H1 (cell line): Measurements from ENCODE around the gene DNAJA1. TPM values are rescaled to one million over a fixed set of nuclear protein-coding genes. Genes with fewer than 3 reads are reported as not detected.

ENCODE experiments used
- CTCF ChIA-PET: fragments of 300-600 bp; sonication (Branson Sonifier 250); formaldehyde crosslinking; loops from one replicate; lab custom pipeline; 2021; ENCODE audit not compliant: partially characterized antibody; lab: Charles Lee
- POLR2A ChIA-PET: fragments of 300-600 bp; sonication (Branson Sonifier 250); formaldehyde crosslinking; loops from one replicate; lab custom pipeline; 2021; ENCODE audit warnings: inconsistent platforms; ENCODE audit not compliant: partially characterized antibody; lab: Charles Lee
- DNase-seq, 2 experiments: peaks; one replicate each; pipeline versions ENCODE4 v3.0.0 to v3.0.0-alpha.2; 2010 to 2022; ENCODE audit warnings: low spot score in 2 of 2, low read depth in 1 of 2, mixed read lengths in 1 of 2
- FAIRE-seq: peaks from 2 replicates; lab custom pipeline; 2011; peaks lifted over from hg19 to GRCh38; lab: Jason Lieb, UNC
- H2AFZ ChIP-seq: 2 replicates; pipeline ENCODE4 v1.8.1; 2012; ENCODE audit warnings: low read length, inconsistent platforms
- H2AK5ac ChIP-seq: 2 replicates; pipeline ENCODE4 v1.6.1; 2013; ENCODE audit warnings: low read depth, low read length
- H2BK120ac ChIP-seq: replicated peaks from 2 replicates; pipeline ENCODE3; 2013; ENCODE audit warnings: low read depth, low read length, inconsistent platforms
- H2BK12ac ChIP-seq: 2 replicates; pipeline ENCODE4 v1.6.1; 2013; ENCODE audit warnings: low read depth, low read length
- H2BK15ac ChIP-seq: 2 replicates; pipeline ENCODE4 v1.6.1; 2013; ENCODE audit warnings: low read length
- H2BK20ac ChIP-seq: 2 replicates; pipeline ENCODE4 v1.6.1; 2013; ENCODE audit warnings: low read length
- H2BK5ac ChIP-seq: 2 replicates; pipeline ENCODE4 v1.6.1; 2013; ENCODE audit warnings: low read depth, low read length
- H3K14ac ChIP-seq: 2 replicates; pipeline ENCODE4 v1.6.1; 2013; ENCODE audit warnings: inconsistent platforms; ENCODE audit not compliant: insufficient read length
- H3K18ac ChIP-seq: 2 replicates; pipeline ENCODE4 v1.6.1; 2013; ENCODE audit warnings: low read length; ENCODE audit errors: extremely low read depth
- H3K23ac ChIP-seq: 2 replicates; pipeline ENCODE4 v1.6.1; 2013; ENCODE audit warnings: inconsistent platforms; ENCODE audit not compliant: insufficient read length
- H3K23me2 ChIP-seq: 2 replicates; pipeline ENCODE4 v1.6.1; 2013; ENCODE audit warnings: low read depth, low read length
- H3K27ac ChIP-seq: 2 replicates; pipeline ENCODE4 v1.6.1; 2011; ENCODE audit warnings: low read depth, low read length, inconsistent platforms
- H3K27me3 ChIP-seq, 4 experiments: replicated peaks in 1 of 4; 1 replicate in 1 of 4; 2 replicates in 3 of 4; pipeline versions ENCODE4 v1.6.1 to v1.8.1; 2011 to 2013; ENCODE audit warnings: low read length in 3 of 4, mild to moderate bottlenecking in 3 of 4, inconsistent platforms in 2 of 4, mixed read lengths in 2 of 4, moderate library complexity in 1 of 4; ENCODE audit not compliant: control insufficient read depth in 3 of 4, insufficient read depth in 3 of 4; ENCODE audit errors: extremely low read depth in 1 of 4
- H3K36me3 ChIP-seq, 4 experiments: 2 replicates each; pipeline versions ENCODE4 v1.6.1 to v1.8.1; 2011 to 2013; ENCODE audit warnings: mild to moderate bottlenecking in 4 of 4, low read length in 3 of 4, moderate library complexity in 2 of 4, control low read depth in 1 of 4, inconsistent platforms in 1 of 4; ENCODE audit not compliant: insufficient read depth in 4 of 4, control insufficient read depth in 2 of 4
- H3K4ac ChIP-seq: replicated peaks from 2 replicates; pipeline ENCODE3; 2013; ENCODE audit warnings: low read length, low read depth, mixed read lengths, inconsistent platforms; ENCODE audit not compliant: insufficient read length
- H3K4me1 ChIP-seq, 4 experiments: replicated peaks in 1 of 4; 1 replicate in 1 of 4; 2 replicates in 3 of 4; pipeline versions ENCODE4 v1.6.1 to v1.8.1; 2011 to 2013; ENCODE audit warnings: low read length in 3 of 4, inconsistent platforms in 2 of 4, mixed read lengths in 1 of 4; ENCODE audit not compliant: insufficient read depth in 4 of 4, control insufficient read depth in 3 of 4
- H3K4me2 ChIP-seq, 2 experiments: 2 replicates each; pipeline versions ENCODE4 v1.6.1 to v1.8.1; 2011 to 2013; ENCODE audit warnings: low read depth in 2 of 2, low read length in 2 of 2, control low read depth in 1 of 2, inconsistent platforms in 1 of 2, mild to moderate bottlenecking in 1 of 2; ENCODE audit not compliant: insufficient read depth in 1 of 2
- H3K4me3 ChIP-seq, 4 experiments: fragments of 200-600, 300-600 bp in 1 of 4; sonication (generic), shearing (Covaris generic), sonication (Bioruptor Twin) in 1 of 4; 2 replicates each; pipeline versions ENCODE4 v1.5.1 to v1.8.1; 2011 to 2016; ENCODE audit warnings: low read length in 4 of 4, low read depth in 3 of 4, control low read depth in 2 of 4, inconsistent platforms in 2 of 4, mild to moderate bottlenecking in 2 of 4, mixed read lengths in 1 of 4, moderate library complexity in 1 of 4; ENCODE audit not compliant: insufficient read depth in 2 of 4; ENCODE audit errors: extremely low read depth in 1 of 4
- H3K56ac ChIP-seq: replicated peaks from 2 replicates; pipeline ENCODE3; 2013; ENCODE audit warnings: low read depth, mild to moderate bottlenecking, mixed read lengths, low read length, inconsistent platforms; ENCODE audit not compliant: insufficient read length
- H3K79me1 ChIP-seq: 2 replicates; pipeline ENCODE4 v1.6.1; 2013; ENCODE audit warnings: low read depth, low read length, control low read depth
- H3K79me2 ChIP-seq, 2 experiments: 2 replicates each; pipeline versions ENCODE4 v1.6.1 to v1.8.1; 2012 to 2013; ENCODE audit warnings: low read length in 2 of 2, mild to moderate bottlenecking in 2 of 2, inconsistent platforms in 1 of 2; ENCODE audit not compliant: insufficient read depth in 2 of 2, control insufficient read depth in 1 of 2
- H3K9ac ChIP-seq, 4 experiments: replicated peaks in 1 of 4; 1 replicate in 1 of 4; 2 replicates in 3 of 4; pipeline versions ENCODE4 v1.6.1 to v1.8.1; 2011 to 2013; ENCODE audit warnings: low read depth in 3 of 4, low read length in 3 of 4, control low read depth in 2 of 4, mild to moderate bottlenecking in 2 of 4, moderate library complexity in 2 of 4, inconsistent platforms in 1 of 4; ENCODE audit errors: extremely low read depth in 1 of 4
- H3K9me3 ChIP-seq, 2 experiments: 2 replicates each; pipeline versions ENCODE4 v1.6.1 to v1.8.1; 2012 to 2013; ENCODE audit warnings: mild to moderate bottlenecking in 2 of 2, moderate library complexity in 2 of 2, control low read depth in 1 of 2, inconsistent platforms in 1 of 2, low read depth in 1 of 2, low read length in 1 of 2, mixed read lengths in 1 of 2; ENCODE audit not compliant: insufficient read depth in 2 of 2
- H4K20me1 ChIP-seq, 2 experiments: replicated peaks in 1 of 2; 2 replicates each; pipeline versions ENCODE3 to v1.8.1; 2011 to 2013; ENCODE audit warnings: inconsistent platforms in 2 of 2, low read length in 2 of 2, mild to moderate bottlenecking in 1 of 2; ENCODE audit not compliant: insufficient read depth in 2 of 2, control insufficient read depth in 1 of 2
- H4K5ac ChIP-seq: 2 replicates; pipeline ENCODE4 v1.6.1; 2013; ENCODE audit warnings: low read length, low read depth, mixed read lengths, inconsistent platforms; ENCODE audit not compliant: insufficient read length
- H4K8ac ChIP-seq: 2 replicates; pipeline ENCODE4 v1.8.0; 2013; ENCODE audit warnings: mild to moderate bottlenecking, moderate library complexity, low read length, inconsistent platforms; ENCODE audit not compliant: insufficient read depth; ENCODE audit errors: extremely low read depth
- H4K91ac ChIP-seq: replicated peaks from 2 replicates; pipeline ENCODE3; 2013; ENCODE audit warnings: low read length, mixed read lengths, inconsistent platforms; ENCODE audit not compliant: insufficient read length
- EP300 ChIP-seq, 2 experiments: IDR thresholded peaks; 1 replicate in 1 of 2; 2 replicates in 1 of 2; pipeline ENCODE4 v1.6.1; 2011 to 2012; ENCODE audit warnings: low read depth in 2 of 2, low read length in 2 of 2, mild to moderate bottlenecking in 2 of 2, borderline replicate concordance in 1 of 2, inconsistent platforms in 1 of 2, moderate library complexity in 1 of 2
- MAFK ChIP-seq: IDR thresholded peaks from 2 replicates; pipeline ENCODE4 v1.6.1; 2012; ENCODE audit warnings: low read depth, mild to moderate bottlenecking, improper control_type of control experiment, low read length
- POLR2A ChIP-seq, 2 experiments: IDR thresholded peaks; 1 replicate in 1 of 2; 2 replicates in 1 of 2; pipeline ENCODE4 v1.6.1; 2011; ENCODE audit warnings: low read depth in 2 of 2, low read length in 2 of 2, mild to moderate bottlenecking in 2 of 2; ENCODE audit errors: control extremely low read depth in 1 of 2
- RAD21 ChIP-seq, 2 experiments: IDR thresholded peaks in 1 of 2; conservative IDR thresholded peaks in 1 of 2; 2 replicates each; pipeline ENCODE4 v1.6.1; 2011; ENCODE audit warnings: low read depth in 2 of 2, low read length in 2 of 2, improper control_type of control experiment in 1 of 2, inconsistent platforms in 1 of 2, mild to moderate bottlenecking in 1 of 2, moderate library complexity in 1 of 2
- WGBS, 2 experiments: shearing (Covaris generic) in 1 of 2; methylation state at CpG; one replicate each; pipeline versions ENCODE4 v1.1.6 to v1.1.7; 2013 to 2015; ENCODE audit warnings: low lambda C conversion rate in 2 of 2, mixed read lengths in 2 of 2, inconsistent platforms in 1 of 2, low coverage in 1 of 2, missing lambda C conversion rate in 1 of 2; ENCODE audit not compliant: insufficient replicate concordance in 2 of 2, insufficient coverage in 1 of 2, insufficient read length in 1 of 2; ENCODE audit errors: extremely low coverage in 1 of 2, missing lambda C conversion rate in 1 of 2; 5-methylcytosine and 5-hydroxymethylcytosine counted together
- polyA plus RNA-seq, 7 experiments: library from polyadenylated mRNA; depleted of rRNA in 3 of 7; stranded (reverse) in 5 of 7; unstranded in 2 of 7; fragments of >200 nt in 5 of 7; fragments of 200-250 nt in 2 of 7; gene quantifications; 1 replicate in 5 of 7; 2 replicates in 1 of 7; 4 replicates in 1 of 7; pipeline versions ENCODE4 v1.2.1 to v1.2.3, GENCODE V29; 2011 to 2013; ENCODE audit warnings: missing spikeins in 2 of 7, mixed read lengths in 2 of 7
- total RNA-seq: library from RNA; stranded (reverse); fragmentation: NEBNext Ultra II Directional; extraction: Animal tissue kit (Norgen Biotek cat#: 25700); gene quantifications from 2 replicates; pipeline ENCODE4 v1.2.1, GENCODE V29; 2021

Gene DNAJA1
- total and polyA plus RNA-seq, 2 of the 8 experiments (the other 6 are each of a cell fraction or from before 2014, with no cell fraction given), result 54.4 to 159 TPM

- H3K23ac ChIP-seq, result no peak overlapping the region
- no peak overlapping the region for H3K4ac ChIP-seq
- H3K27ac ChIP-seq, result no peak overlapping the region
- no peak overlapping the region for H2BK120ac ChIP-seq
- no peaks in the 10 kb centered on the region for H3K9me3 ChIP-seq
- no peaks in the 10 kb centered on the region for H3K27me3 ChIP-seq
- no peak overlapping the region for H3K18ac ChIP-seq
- peaks cover 6% of the 10 kb centered on the region; the same call in 1 of the 2 replicates for H3K79me1 ChIP-seq
- no peak overlapping the region for H3K4me2 ChIP-seq
- no peak overlapping the region for H3K14ac ChIP-seq
- no peak overlapping the region for H3K4me3 ChIP-seq
- FAIRE-seq (no peak), DNase-seq (no peak)
- POLR2A ChIA-PET, result interaction anchor here (1.4 kb wide), 1 partner anchor 9 kb away, joined by 6 read pairs; no protein-coding TSS in a partner anchor
- H3K4me1 ChIP-seq, result peaks cover 0 to 13% (median 6%) of the 10 kb centered on the region in 4 experiments; a peak in 4 of 7 replicates
- 94% methylated on average over 3 of the region's 3 CpGs; no CpG with 5 or more reads in 1 of the 2 experiments for WGBS, 2 experiments
- TF ChIP-seq RAD21 (IDR thresholded peaks at IDR 0.05 in 1 of 2, conservative IDR thresholded peaks at IDR 0.05 in 1 of 2; ENCODE audit: low read depth in 2 of 2, low read length in 2 of 2), result no peak
- TF ChIP-seq EP300 (IDR thresholded peaks at IDR 0.05; ENCODE audit: borderline replicate concordance in 1 of 2, low read depth in 2 of 2, low read length in 2 of 2), result no peak
- peak; percentile 42; the same call in 1 of the 2 replicates for TF ChIP-seq MAFK
- TF ChIP-seq POLR2A (IDR thresholded peaks at IDR 0.05; ENCODE audit: control extremely low read depth in 1 of 2, low read depth in 2 of 2, low read length in 2 of 2), result no peak
- H2BK12ac ChIP-seq, result no peak overlapping the region
- peaks cover 4% of the 10 kb centered on the region; the same call in 1 of the 2 replicates for H3K23me2 ChIP-seq
- no peak overlapping the region for H4K91ac ChIP-seq
- no peak overlapping the region for H2BK15ac ChIP-seq
- H3K36me3 ChIP-seq, result peaks cover 4 to 21% (median 7%) of the 10 kb centered on the region in 4 experiments; a peak in 4 of 8 replicates
- peaks cover 23 to 78% of the 10 kb centered on the region in 2 experiments for H3K79me2 ChIP-seq
- no peak overlapping the region for H2BK20ac ChIP-seq
- H4K8ac ChIP-seq, result no peak overlapping the region
- no peak overlapping the region for H4K5ac ChIP-seq
- H2BK5ac ChIP-seq, result no peak overlapping the region
- CTCF ChIA-PET, result interaction anchor here (0.6 kb wide), 1 partner anchor 21 kb away, joined by 3 read pairs; no protein-coding TSS in a partner anchor
- no peak overlapping the region for H2AFZ ChIP-seq
- H2AK5ac ChIP-seq, result no peak overlapping the region
- H4K20me1 ChIP-seq, result peaks cover 0 to 16% of the 10 kb centered on the region in 2 experiments
- no peak overlapping the region for H3K56ac ChIP-seq
- H3K9ac ChIP-seq, result no peak overlapping the region
Observed at GRCh38 chr9:33022303-33022702, 2.8 kb upstream of the DNAJA1 start.
